SK-N-MC (cell line): Measurements from ENCODE around the gene TNNI3K.

Experiments
- EZH2 ChIP-seq: fragments of 200-600 bp; sonication (generic); IDR thresholded peaks from one replicate; pipeline ENCODE4 v1.6.1; 2017; ENCODE audit warnings: antibody characterized with exemption
- FOXP2 ChIP-seq: optimal IDR thresholded peaks from 2 replicates; pipeline ENCODE3; 2011; ENCODE audit warnings: mild to moderate bottlenecking, moderate library complexity; ENCODE audit not compliant: insufficient read depth; ENCODE audit errors: extremely low read length, control extremely low read depth
- POLR2AphosphoS5 ChIP-seq: IDR thresholded peaks from 2 replicates; pipeline ENCODE4 v1.6.1; 2012; ENCODE audit warnings: mild to moderate bottlenecking, low read depth, low read length, borderline replicate concordance

DNA sequence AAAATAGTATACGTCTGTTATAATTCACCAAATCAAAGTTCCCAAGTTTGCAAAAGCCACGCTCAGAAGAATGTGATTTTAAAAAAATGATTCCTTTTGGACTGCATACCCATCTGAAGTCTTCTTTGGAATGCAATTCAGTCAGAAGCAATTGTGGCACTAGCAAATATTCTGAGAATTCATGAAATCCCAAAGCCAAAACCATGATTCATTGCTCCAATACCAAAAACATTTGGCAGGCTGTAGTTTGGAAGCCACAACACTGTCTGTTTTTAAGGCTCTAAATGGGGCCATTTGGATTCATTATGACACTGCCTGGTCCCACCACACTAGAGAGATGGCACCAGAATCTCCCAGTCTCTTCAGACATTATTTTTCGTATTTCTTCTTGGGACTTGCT, 299.1 kb downstream of the TNNI3K start:
- TF ChIP-seq POLR2AphosphoS5, result no peak
- no peak for TF ChIP-seq EZH2
- TF ChIP-seq FOXP2, result no peak
